PFSK-1 (cell line): ENCODE results near the gene FBXL7.

Experiments
- FOXP2 ChIP-seq: optimal IDR thresholded peaks from 2 replicates; pipeline ENCODE3; 2011; ENCODE audit warnings: borderline replicate concordance, control low read depth, inconsistent platforms; ENCODE audit not compliant: insufficient read depth; ENCODE audit errors: extremely low read length, extremely low read depth
- SIN3A ChIP-seq: IDR thresholded peaks from 2 replicates; pipeline ENCODE4 v1.6.1; 2012; ENCODE audit warnings: mild to moderate bottlenecking, low read length, moderate library complexity, borderline replicate concordance; ENCODE audit not compliant: insufficient read depth

DNA sequence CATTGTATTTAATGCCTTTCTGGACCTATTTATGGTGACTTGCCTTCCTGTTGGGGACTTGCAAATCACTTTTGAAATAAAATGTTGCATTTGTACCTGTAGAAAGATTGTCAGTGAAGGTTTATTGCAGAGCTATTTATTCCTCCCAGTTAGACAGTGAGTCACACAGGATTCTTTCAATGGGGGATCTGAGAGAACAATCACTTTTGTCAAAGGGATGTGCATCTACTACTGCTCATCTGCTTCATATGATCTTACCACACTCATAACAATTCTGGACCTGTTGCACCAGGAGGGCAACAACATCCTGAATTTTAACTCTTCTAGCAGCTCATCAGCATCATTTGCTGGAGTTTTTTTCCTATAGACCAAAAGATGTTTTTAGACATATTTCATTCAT is 66.8 kb downstream of the FBXL7 start:
- TF ChIP-seq FOXP2 (no peak), SIN3A (no peak)
